KOPT-K1 (cell line): ENCODE measurements around the gene INTS6.

Experiments used
- H3K27ac ChIP-seq: fragments of 200-600 bp; sonication (generic); 2 replicates; pipeline ENCODE4 v1.5.1; 2016; ENCODE audit warnings: antibody characterized with exemption, mild to moderate bottlenecking, low read depth, low read length; ENCODE audit not compliant: poor library complexity, severe bottlenecking
- H3K36me3 ChIP-seq: fragments of 200-600 bp; sonication (generic); 2 replicates; pipeline ENCODE4 v1.5.1; 2017; ENCODE audit warnings: antibody characterized with exemption, mild to moderate bottlenecking, low read length, moderate library complexity; ENCODE audit not compliant: insufficient read depth
- H3K9me3 ChIP-seq: fragments of 200-600 bp; sonication (generic); 2 replicates; pipeline ENCODE4 v1.5.1; 2017; ENCODE audit warnings: antibody characterized with exemption, low read length, mild to moderate bottlenecking; ENCODE audit not compliant: insufficient read depth, poor library complexity, severe bottlenecking

The INTS6 gene

GRCh38 chr13:51355217-51355616, 97.6 kb downstream of the INTS6 start:
- Histone ChIP-seq H3K36me3 (no peaks in the 10 kb centered on the region), H3K9me3 (no peaks in the 10 kb centered on the region)

GRCh38 chr13:51349016-51349415, 103.8 kb downstream of the INTS6 start:
- Histone ChIP-seq H3K36me3 (no peaks in the 10 kb centered on the region), H3K27ac (no peak overlapping the region), H3K9me3 (no peaks in the 10 kb centered on the region)

More at GRCh38 chr13:51355217-51355616, 97.6 kb downstream of the INTS6 start:
- H3K27ac ChIP-seq, result no peak overlapping the region

DNA sequence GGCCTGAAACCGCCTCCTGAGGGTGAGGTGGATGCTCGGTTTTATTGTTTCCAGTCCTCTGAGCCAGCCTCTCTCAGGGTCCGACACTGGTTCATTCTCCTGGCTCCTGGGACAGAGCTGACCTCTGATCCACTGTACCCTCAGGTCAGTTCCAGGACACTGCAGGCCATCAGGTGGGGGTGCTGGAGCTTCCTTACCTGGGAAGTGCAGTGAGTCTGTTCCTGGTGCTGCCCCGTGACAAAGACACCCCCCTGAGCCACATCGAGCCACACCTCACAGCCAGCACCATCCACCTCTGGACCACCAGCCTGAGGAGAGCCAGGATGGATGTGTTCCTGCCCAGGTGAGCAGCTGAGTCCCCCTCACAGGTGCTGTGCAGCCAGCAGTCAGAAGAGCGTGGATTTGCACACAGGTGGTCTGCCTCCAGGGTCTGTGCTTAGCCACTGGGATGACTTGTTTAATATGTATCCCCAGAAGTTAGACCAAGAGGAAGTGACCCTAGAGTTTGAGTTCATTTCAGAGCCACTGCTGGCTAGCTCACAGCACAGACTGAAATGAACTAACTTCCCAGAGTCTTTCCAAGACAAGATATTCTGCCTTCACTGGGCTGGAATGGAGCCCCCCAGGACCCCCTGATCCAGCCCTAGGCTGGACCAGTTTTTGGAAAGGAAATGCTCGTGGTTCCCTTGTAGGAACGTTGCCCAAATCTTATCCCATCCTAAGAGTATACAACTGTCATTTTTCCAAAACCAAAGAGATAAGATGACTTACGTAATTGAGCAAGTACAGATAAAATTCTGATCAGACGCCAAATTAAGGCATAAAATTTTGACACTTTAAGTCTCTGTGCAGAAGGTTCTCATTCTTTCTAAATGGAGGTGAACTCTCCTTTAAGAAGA, 104.5 kb downstream of the INTS6 start:
- no peaks in the 10 kb centered on the region for H3K9me3 ChIP-seq
- no peaks in the 10 kb centered on the region for H3K36me3 ChIP-seq
- no peak overlapping the region for H3K27ac ChIP-seq

- Histone ChIP-seq H3K27ac (no peak overlapping the region), H3K36me3 (no peaks in the 10 kb centered on the region), H3K9me3 (no peaks in the 10 kb centered on the region)
These were observed 105.7 kb downstream of the INTS6 start for GRCh38 chr13:51347099-51347498.

GRCh38 chr13:51346397-51346796, 106.4 kb downstream of the INTS6 start:
- Histone ChIP-seq H3K27ac (no peak overlapping the region), H3K36me3 (no peaks in the 10 kb centered on the region), H3K9me3 (no peaks in the 10 kb centered on the region)

DNA sequence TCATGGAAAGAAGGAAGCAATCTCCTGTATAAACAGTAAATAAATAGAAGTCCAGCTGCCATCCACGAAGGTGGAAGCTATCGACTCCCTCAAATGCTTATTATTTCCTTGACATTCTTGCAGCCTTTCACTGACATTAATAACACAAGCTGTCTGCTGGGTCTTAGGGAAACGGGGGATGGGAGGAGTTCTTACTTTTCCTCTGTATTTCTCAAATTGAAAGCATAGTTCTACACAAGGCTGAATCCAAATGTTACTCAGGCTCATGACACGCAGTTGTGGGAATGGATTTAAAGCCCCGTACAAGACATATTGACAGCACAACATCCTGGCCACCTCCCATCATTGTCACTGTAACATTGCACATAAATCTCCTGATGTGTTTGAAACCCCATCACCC, 109.4 kb downstream of the INTS6 start:
- H3K9me3 ChIP-seq, result no peaks in the 10 kb centered on the region
- H3K36me3 ChIP-seq, result no peaks in the 10 kb centered on the region
- H3K27ac ChIP-seq, result no peak overlapping the region

- H3K36me3 ChIP-seq, result no peaks in the 10 kb centered on the region
- H3K27ac ChIP-seq, result no peak overlapping the region
These were observed 110.1 kb downstream of the INTS6 start for GRCh38 chr13:51342706-51343105.

GRCh38 chr13:51341791-51342190, 111.0 kb downstream of the INTS6 start:
- Histone ChIP-seq H3K9me3 (no peaks in the 10 kb centered on the region), H3K36me3 (no peaks in the 10 kb centered on the region), H3K27ac (no peak overlapping the region)

More at GRCh38 chr13:51342706-51343105, 110.1 kb downstream of the INTS6 start:
- no peaks in the 10 kb centered on the region for H3K9me3 ChIP-seq

DNA sequence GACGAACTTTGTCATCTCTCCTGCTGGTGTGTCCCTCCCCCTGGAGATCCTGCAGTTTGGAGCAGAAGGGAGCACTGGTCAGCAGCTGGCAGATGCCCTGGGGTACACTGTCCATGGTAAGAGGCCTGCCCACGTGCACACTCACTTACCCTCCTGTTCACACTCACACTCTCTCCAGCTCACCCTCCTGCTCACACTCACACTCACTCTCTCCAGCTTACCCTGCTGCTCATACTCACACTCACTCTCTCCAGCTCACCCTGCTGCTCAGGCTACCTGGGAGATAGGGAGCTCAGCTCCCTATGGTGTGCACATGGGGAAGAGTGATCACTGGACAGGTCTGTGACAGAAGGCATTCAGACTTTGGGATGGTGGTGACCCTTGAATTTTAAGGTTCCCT, 111.6 kb downstream of the INTS6 start:
- Histone ChIP-seq H3K27ac (no peak overlapping the region), H3K36me3 (no peaks in the 10 kb centered on the region), H3K9me3 (no peaks in the 10 kb centered on the region)

GRCh38 chr13:51339952-51340732, 112.7 kb downstream of the INTS6 start:
- Histone ChIP-seq H3K36me3 (no peaks in the 10 kb centered on the region), H3K27ac (no peak overlapping the region), H3K9me3 (no peaks in the 10 kb centered on the region)

GRCh38 chr13:51339354-51339753, 113.5 kb downstream of the INTS6 start, which contains the start of gene SERPINE3:
Gene SERPINE3 (plus strand): TSS chr13:51339691. CDS start chr13:51341092, 1,401 bp downstream.
- no peaks in the 10 kb centered on the region for H3K9me3 ChIP-seq

GRCh38 chr13:51336746-51337145, 116.1 kb downstream of the INTS6 start:
- Histone ChIP-seq H3K36me3 (no peaks in the 10 kb centered on the region), H3K9me3 (no peaks in the 10 kb centered on the region), H3K27ac (no peak overlapping the region)

More at GRCh38 chr13:51339354-51339753, 113.5 kb downstream of the INTS6 start, which contains the start of gene SERPINE3:
- H3K36me3 ChIP-seq, result no peaks in the 10 kb centered on the region
- H3K27ac ChIP-seq, result no peak within 1 kb of the TSS

- no peaks in the 10 kb centered on the region for H3K9me3 ChIP-seq
- H3K36me3 ChIP-seq, result no peaks in the 10 kb centered on the region
- H3K27ac ChIP-seq, result no peak overlapping the region
These were observed 119.0 kb downstream of the INTS6 start for GRCh38 chr13:51333826-51334225.

DNA sequence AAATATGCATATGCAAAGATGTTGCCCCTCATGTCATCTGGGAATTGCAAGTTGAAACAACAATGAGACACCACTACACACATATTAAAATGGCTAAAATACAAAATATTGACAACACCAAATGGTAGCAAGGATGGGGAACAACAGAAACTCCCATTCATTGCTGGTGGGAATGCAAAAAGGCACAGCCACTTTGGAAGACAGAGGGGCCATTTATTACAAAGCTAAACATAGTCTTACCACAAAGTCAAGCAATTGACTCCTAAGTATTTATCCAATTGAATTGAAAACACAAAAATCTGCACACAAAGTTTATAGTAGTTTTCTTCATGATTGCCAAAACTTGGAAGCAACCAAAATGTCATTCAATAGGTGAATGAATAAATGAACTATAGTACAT, 119.4 kb downstream of the INTS6 start:
- H3K27ac ChIP-seq, result no peak overlapping the region
- no peaks in the 10 kb centered on the region for H3K9me3 ChIP-seq
- H3K36me3 ChIP-seq, result no peaks in the 10 kb centered on the region
